CD14-positive monocyte (primary cell): ENCODE results near the gene ALDH1L2. TPM values are rescaled to one million over a fixed set of nuclear protein-coding genes. Genes with fewer than 3 reads are reported as not detected.

ENCODE experiments used
- DNase-seq, 3 donors: peaks; one replicate each; pipeline ENCODE4 v3.0.0-alpha.2; 2011 to 2022
- H2AFZ ChIP-seq: 2 replicates; pipeline ENCODE4 v1.6.0; 2012; ENCODE audit warnings: mild to moderate bottlenecking, low read depth, low read length, inconsistent platforms; ENCODE audit not compliant: insufficient read depth, poor library complexity, severe bottlenecking
- H3K27ac ChIP-seq, 2 donors: 1 replicate in 1 of 2; 2 replicates in 1 of 2; pipeline ENCODE4 v1.5.1; 2012 to 2013; ENCODE audit warnings: low read length in 2 of 2, control low read depth in 1 of 2, inconsistent platforms in 1 of 2, low read depth in 1 of 2, mild to moderate bottlenecking in 1 of 2
- H3K27me3 ChIP-seq, 2 donors: one replicate each; pipeline versions ENCODE4 v1.6.0 to v1.6.1; 2011 to 2013; ENCODE audit warnings: low read length in 2 of 2; ENCODE audit not compliant: control insufficient read depth in 2 of 2, insufficient read depth in 2 of 2
- H3K36me3 ChIP-seq, 2 donors: replicated peaks in 1 of 2; 1 replicate in 1 of 2; 2 replicates in 1 of 2; pipeline versions ENCODE4 v1.5.1 to v1.6.1; 2012 to 2013; ENCODE audit warnings: low read length in 2 of 2, control low read depth in 1 of 2, inconsistent platforms in 1 of 2, mild to moderate bottlenecking in 1 of 2; ENCODE audit not compliant: insufficient read depth in 2 of 2, control insufficient read depth in 1 of 2
- H3K4me1 ChIP-seq, 2 donors: 1 replicate in 1 of 2; 2 replicates in 1 of 2; pipeline versions ENCODE4 v1.5.1 to v1.6.1; 2012 to 2013; ENCODE audit warnings: low read length in 2 of 2, control low read depth in 1 of 2, inconsistent platforms in 1 of 2, mild to moderate bottlenecking in 1 of 2, moderate library complexity in 1 of 2; ENCODE audit not compliant: insufficient read depth in 2 of 2, control insufficient read depth in 1 of 2
- H3K4me2 ChIP-seq: replicated peaks from 2 replicates; pipeline ENCODE3; 2012; ENCODE audit warnings: low read length, moderate library complexity, mild to moderate bottlenecking; ENCODE audit not compliant: poor library complexity, severe bottlenecking; ENCODE audit errors: extremely low read depth
- H3K4me3 ChIP-seq, 3 experiments: fragments of 200-600 bp in 1 of 3; sonication (generic) in 1 of 3; replicated peaks in 1 of 3; 1 replicate in 2 of 3; 2 replicates in 1 of 3; pipeline ENCODE4 v1.5.1; 2011 to 2013; ENCODE audit warnings: low read length in 3 of 3, mild to moderate bottlenecking in 3 of 3, control low read depth in 2 of 3, low read depth in 2 of 3, inconsistent platforms in 1 of 3, moderate library complexity in 1 of 3
- H3K79me2 ChIP-seq: 2 replicates; pipeline ENCODE4 v1.6.0; 2012; ENCODE audit warnings: mild to moderate bottlenecking, control low read depth, inconsistent platforms, low read length, moderate library complexity; ENCODE audit not compliant: insufficient read depth
- H3K9ac ChIP-seq: 2 replicates; pipeline ENCODE4 v1.6.0; 2017; ENCODE audit warnings: low read length, mild to moderate bottlenecking; ENCODE audit not compliant: insufficient read depth, poor library complexity, severe bottlenecking
- H3K9me3 ChIP-seq, 2 donors: replicated peaks in 1 of 2; 1 replicate in 1 of 2; 2 replicates in 1 of 2; pipeline versions ENCODE4 v1.5.1 to v1.6.1; 2012 to 2013; ENCODE audit warnings: low read length in 2 of 2, control low read depth in 1 of 2; ENCODE audit not compliant: control insufficient read depth in 1 of 2, insufficient read depth in 1 of 2
- H4K20me1 ChIP-seq: 2 replicates; pipeline ENCODE4 v1.6.0; 2012; ENCODE audit warnings: mild to moderate bottlenecking, low read length, control low read depth, moderate library complexity; ENCODE audit not compliant: insufficient read depth
- H3K27ac Mint-ChIP-seq, 7 donors: one replicate each; pipeline ENCODE4 v1.8.0; 2020; ENCODE audit warnings: mild to moderate bottlenecking in 7 of 7, mixed read lengths in 7 of 7, moderate library complexity in 6 of 7, inconsistent platforms in 2 of 7
- H3K27me3 Mint-ChIP-seq, 3 donors: one replicate each; pipeline ENCODE4 v1.8.0; 2021 to 2022; ENCODE audit warnings: low read depth in 3 of 3, mild to moderate bottlenecking in 3 of 3, mixed read lengths in 3 of 3, moderate library complexity in 3 of 3, inconsistent platforms in 1 of 3
- H3K36me3 Mint-ChIP-seq, 2 donors: one replicate each; pipeline ENCODE4 v1.8.0; 2020; ENCODE audit warnings: mixed read lengths in 2 of 2, inconsistent platforms in 1 of 2, mild to moderate bottlenecking in 1 of 2
- H3K4me1 Mint-ChIP-seq: one replicate; pipeline ENCODE4 v1.8.0; 2020; ENCODE audit warnings: mild to moderate bottlenecking, mixed read lengths
- H3K4me3 Mint-ChIP-seq, 2 donors: one replicate each; pipeline ENCODE4 v1.8.0; 2020; ENCODE audit warnings: mild to moderate bottlenecking in 2 of 2, mixed read lengths in 2 of 2, moderate library complexity in 1 of 2
- H3K9me3 Mint-ChIP-seq, 7 donors: one replicate each; pipeline ENCODE4 v1.8.0; 2020 to 2022; ENCODE audit warnings: mixed read lengths in 7 of 7, mild to moderate bottlenecking in 6 of 7, moderate library complexity in 6 of 7, inconsistent platforms in 2 of 7
- CTCF ChIP-seq: fragments of 200-600 bp; IDR thresholded peaks from one replicate; pipeline ENCODE4 v1.8.0; 2022; ENCODE audit warnings: antibody characterized with exemption, mild to moderate bottlenecking
- WGBS: methylation state at CpG from one replicate; pipeline ENCODE4 v1.1.5; 2013; ENCODE audit warnings: missing lambda C conversion rate; ENCODE audit not compliant: insufficient coverage; 5-methylcytosine and 5-hydroxymethylcytosine counted together
- intact Hi-C, 2 donors: fragments of 100-400 bp; cut with micrococcal nuclease; formaldehyde crosslinking; loops; one replicate each; pipeline versions ENCODE4 v1.15.0 to v1.15.1; 2023
- polyA plus RNA-seq, 3 donors: library from polyadenylated mRNA; depleted of rRNA in 1 of 3; unstranded in 2 of 3; stranded (reverse) in 1 of 3; fragments of 300-500 nt in 2 of 3; fragments of >200 nt in 1 of 3; fragmentation: Illumina TruSeq in 2 of 3; gene quantifications; 1 replicate in 2 of 3; 2 replicates in 1 of 3; pipeline ENCODE4 v1.2.3, GENCODE V29; 2012 to 2021

Gene ALDH1L2
- polyA plus RNA-seq, 3 donors: 0.03 to 0.20 TPM; not detected in 1

DNA sequence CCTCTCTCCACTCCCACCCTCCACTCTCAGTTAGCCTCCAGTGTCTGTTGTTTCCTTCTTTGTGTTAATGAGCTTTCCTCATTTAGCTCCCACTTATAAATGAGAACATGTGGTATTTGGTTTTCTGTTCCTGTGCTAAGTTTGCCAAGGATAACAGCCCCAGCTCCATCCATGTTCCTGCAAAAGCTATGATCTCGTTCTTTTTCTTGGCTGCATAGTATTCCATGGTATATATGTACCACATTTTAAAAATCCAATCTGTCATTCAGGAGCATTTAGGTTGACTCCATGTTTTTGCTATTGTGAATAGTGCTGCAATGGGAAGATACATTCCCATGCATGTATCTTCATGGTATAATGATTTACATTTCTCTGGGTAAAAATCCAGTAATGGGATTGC is 20.5 kb upstream of the ALDH1L2 start:
- Mint-ChIP-seq H3K27me3 (peaks cover 4 to 12% (median 7%) of the 10 kb centered on the region in 3 donors), H3K4me3 (no peak overlapping the region), H3K27ac (no peak overlapping the region), H3K9me3 (peaks cover 0 to 7% (median 6%) of the 10 kb centered on the region in 7 donors), H3K36me3 (no peaks in the 10 kb centered on the region), H3K4me1 (peaks cover 27% of the 10 kb centered on the region)
- Histone ChIP-seq H3K9me3 (peaks cover 0 to 3% of the 10 kb centered on the region in 2 donors), H3K27me3 (peaks cover 7 to 11% of the 10 kb centered on the region in 2 donors), H3K9ac (no peak overlapping the region), H4K20me1 (peaks cover 16% of the 10 kb centered on the region), H3K79me2 (peaks cover 21% of the 10 kb centered on the region), H3K4me2 (no peak overlapping the region), H2AFZ (no peak overlapping the region), H3K36me3 (no peaks in the 10 kb centered on the region), H3K4me1 (peaks cover 4 to 23% of the 10 kb centered on the region in 2 donors), H3K27ac (no peak overlapping the region), H3K4me3 (no peak overlapping the region)
- no peak for TF ChIP-seq CTCF
- DNase-seq: no peak
- WGBS: no CpG with 5 or more reads among the region's 1 CpG
- intact Hi-C loops: loop anchor here (10.0 kb wide), 2 partner anchors 800 to 970 kb away; partner anchors contain the start of genes EID3 (in 1 of the 2) and NFYB (in 1 of the 2)

DNA sequence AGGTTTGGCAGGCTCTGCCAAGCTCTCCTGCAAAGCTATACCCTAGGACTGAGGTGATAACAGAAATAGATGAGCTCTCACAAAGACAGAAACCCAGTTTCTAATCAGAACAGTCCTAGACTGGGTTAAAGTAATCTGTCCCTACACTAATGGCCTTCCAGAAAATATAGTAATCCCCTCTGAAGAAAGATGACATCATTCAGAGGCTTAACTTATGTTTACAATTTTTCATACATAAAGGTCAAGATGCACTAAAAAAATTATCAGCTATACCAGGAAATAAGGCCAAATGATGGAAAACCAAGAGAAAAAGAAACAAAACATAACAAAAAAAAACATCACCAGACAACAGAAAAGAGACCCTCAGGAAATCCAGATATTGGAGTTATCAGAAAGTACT is 18.4 kb upstream of the ALDH1L2 start:
- H4K20me1 ChIP-seq: no peaks in the 10 kb centered on the region
- H3K27me3 ChIP-seq: peaks cover 7 to 11% of the 10 kb centered on the region in 2 donors
- no peak for DNase-seq
- Mint-ChIP-seq H3K27ac (no peak overlapping the region), H3K9me3 (peaks cover 0 to 7% (median 6%) of the 10 kb centered on the region in 7 donors), H3K36me3 (no peaks in the 10 kb centered on the region), H3K27me3 (peaks cover 6 to 13% (median 9%) of the 10 kb centered on the region in 3 donors), H3K4me3 (no peak overlapping the region), H3K4me1 (peaks cover 20% of the 10 kb centered on the region)
- peaks cover 0 to 3% of the 10 kb centered on the region in 2 donors for H3K9me3 ChIP-seq
- H3K4me3 ChIP-seq: no peak overlapping the region
- no peak overlapping the region for H3K27ac ChIP-seq
- no peak overlapping the region for H3K4me2 ChIP-seq
- no peak overlapping the region for H2AFZ ChIP-seq
- no peak overlapping the region for H3K9ac ChIP-seq
- H3K79me2 ChIP-seq: peaks cover under 1% of the 10 kb centered on the region
- peaks cover 5 to 12% of the 10 kb centered on the region in 2 donors for H3K4me1 ChIP-seq
- intact Hi-C loops: loop anchor here (10.0 kb wide), 2 partner anchors 798 to 968 kb away; partner anchors contain the start of genes EID3 (in 1 of the 2) and NFYB (in 1 of the 2)
- no peaks in the 10 kb centered on the region for H3K36me3 ChIP-seq
- no peak for TF ChIP-seq CTCF
